Measurements from ENCODE around the gene SMPX. TPM values are rescaled to one million over a fixed set of nuclear protein-coding genes. Genes with fewer than 3 reads are reported as not detected.

Gene SMPX
- total RNA-seq, 1 donor from 2014 or later = not detected

DNA sequence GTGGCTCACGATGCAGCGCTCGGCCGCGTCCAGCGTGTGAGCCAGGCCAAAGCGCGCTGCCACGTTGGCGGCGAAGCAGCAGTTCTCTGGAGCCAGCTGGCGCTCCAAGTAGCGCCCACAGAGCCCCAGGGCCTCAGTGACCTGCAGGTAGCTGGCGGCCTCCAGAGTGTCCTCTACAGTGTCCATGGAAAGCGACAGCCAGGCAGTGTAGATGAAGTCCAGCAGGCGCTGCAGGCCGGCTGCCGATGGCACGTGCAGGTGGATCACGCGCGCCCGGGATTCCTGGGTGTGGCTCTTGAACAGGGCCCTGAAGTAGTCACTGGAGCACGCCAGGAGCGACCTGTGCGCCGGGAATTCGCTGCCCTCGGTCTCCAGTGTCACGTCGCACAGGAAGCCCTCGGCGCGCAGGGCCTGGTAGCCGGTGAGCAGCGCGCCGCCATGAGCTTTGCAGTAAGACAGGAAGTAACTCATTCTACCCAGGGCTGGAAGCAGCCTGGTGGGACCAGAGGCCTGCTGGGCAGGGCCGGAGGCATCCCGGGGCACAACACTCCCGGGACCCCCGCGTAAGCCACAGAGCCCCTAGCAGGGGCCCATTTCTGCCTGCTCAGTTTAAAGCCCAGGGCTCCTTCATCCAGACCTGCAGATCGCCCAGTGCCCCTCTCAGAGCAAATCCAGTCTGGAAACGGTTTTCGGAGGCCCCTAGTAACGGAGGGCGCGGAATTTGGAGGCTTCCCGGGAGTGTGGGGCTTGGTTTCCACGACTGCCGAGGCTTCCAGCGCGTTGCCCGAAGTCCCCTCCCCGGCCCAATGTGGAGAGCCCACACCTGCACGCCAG lies 100.4 kb downstream of the SMPX start:
- Mint-ChIP-seq H3K36me3 (ENCODE audit: insufficient read depth) (peaks cover 14% of the 10 kb centered on the region), H3K27ac (no peak overlapping the region), H3K27me3 (no peaks in the 10 kb centered on the region), H3K9me3 (ENCODE audit: low read depth) (peaks cover 3% of the 10 kb centered on the region), H3K4me3 (ENCODE audit: low read depth) (no peak overlapping the region), H3K4me1 (ENCODE audit: low read depth) (no peaks in the 10 kb centered on the region)
- DNase-seq (ENCODE audit: low spot score, unreplicated experiment) = no peak
- TF ChIP-seq, protein P1, sequence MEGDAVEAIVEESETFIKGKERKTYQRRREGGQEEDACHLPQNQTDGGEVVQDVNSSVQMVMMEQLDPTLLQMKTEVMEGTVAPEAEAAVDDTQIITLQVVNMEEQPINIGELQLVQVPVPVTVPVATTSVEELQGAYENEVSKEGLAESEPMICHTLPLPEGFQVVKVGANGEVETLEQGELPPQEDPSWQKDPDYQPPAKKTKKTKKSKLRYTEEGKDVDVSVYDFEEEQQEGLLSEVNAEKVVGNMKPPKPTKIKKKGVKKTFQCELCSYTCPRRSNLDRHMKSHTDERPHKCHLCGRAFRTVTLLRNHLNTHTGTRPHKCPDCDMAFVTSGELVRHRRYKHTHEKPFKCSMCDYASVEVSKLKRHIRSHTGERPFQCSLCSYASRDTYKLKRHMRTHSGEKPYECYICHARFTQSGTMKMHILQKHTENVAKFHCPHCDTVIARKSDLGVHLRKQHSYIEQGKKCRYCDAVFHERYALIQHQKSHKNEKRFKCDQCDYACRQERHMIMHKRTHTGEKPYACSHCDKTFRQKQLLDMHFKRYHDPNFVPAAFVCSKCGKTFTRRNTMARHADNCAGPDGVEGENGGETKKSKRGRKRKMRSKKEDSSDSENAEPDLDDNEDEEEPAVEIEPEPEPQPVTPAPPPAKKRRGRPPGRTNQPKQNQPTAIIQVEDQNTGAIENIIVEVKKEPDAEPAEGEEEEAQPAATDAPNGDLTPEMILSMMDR (IDR thresholded peaks at IDR 0.05; ENCODE audit: unreplicated experiment) = no peak

DNA sequence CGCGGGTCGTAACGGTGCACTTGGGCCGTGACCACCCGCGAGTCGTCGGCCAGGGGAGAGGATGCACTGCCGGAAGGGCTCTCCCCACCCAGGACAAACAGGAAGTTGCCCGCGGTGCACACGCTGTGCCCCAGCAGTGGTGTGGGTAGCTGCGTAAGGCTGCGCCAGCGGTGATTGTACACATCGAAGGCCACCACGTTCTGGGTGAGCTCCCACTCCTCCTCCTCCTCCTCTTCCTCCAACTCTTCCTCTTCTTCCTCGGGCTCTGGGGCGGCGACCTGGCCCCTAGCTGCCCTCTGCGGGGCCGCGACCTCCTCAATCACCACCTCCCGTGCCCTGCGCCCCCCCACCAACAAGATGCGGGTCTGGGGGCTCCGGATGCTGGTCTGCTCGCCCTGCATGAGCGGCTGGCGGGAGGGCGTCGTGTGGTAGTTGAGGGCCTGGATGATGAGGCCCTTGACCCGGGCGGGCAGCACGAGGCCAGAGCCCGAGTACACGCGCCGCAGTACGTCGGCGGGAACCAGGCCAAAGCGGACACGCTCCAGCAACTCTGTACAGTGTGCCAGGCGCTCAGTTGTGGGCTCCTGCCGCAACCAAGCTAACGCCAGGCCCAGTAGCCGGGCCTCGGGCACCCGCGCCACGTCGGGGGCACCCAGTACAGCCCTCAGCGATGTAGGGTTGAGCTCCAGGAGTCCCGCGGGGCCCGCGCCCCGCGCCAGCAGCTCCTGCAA lies 101.2 kb downstream of the SMPX start:
- Mint-ChIP-seq H3K4me3 (ENCODE audit: low read depth) (no peak overlapping the region), H3K9me3 (ENCODE audit: low read depth) (peaks cover 3% of the 10 kb centered on the region), H3K36me3 (ENCODE audit: insufficient read depth) (peaks cover 14% of the 10 kb centered on the region), H3K27ac (no peak overlapping the region), H3K4me1 (ENCODE audit: low read depth) (no peaks in the 10 kb centered on the region), H3K27me3 (no peaks in the 10 kb centered on the region)
- TF ChIP-seq, protein P1 (IDR thresholded peaks at IDR 0.05; ENCODE audit: unreplicated experiment) = no peak
- no peak for DNase-seq (ENCODE audit: low spot score, unreplicated experiment)

Other genes with a start within 250 kb of the SMPX start
- gene KLHL34, start 99.8 kb downstream of the SMPX start, total RNA-seq = not detected in 2 replicates
- gene MBTPS2, start 81.5 kb upstream of the SMPX start, total RNA-seq = 13.5 and 14.4 TPM in 2 replicates
- 2.2 and 2.3 TPM in 2 replicates for gene YY2, start 97.9 kb upstream of the SMPX start, total RNA-seq
- gene SMS, start 182.6 kb upstream of the SMPX start, total RNA-seq = 280 and 288 TPM in 2 replicates